Central memory CD4-positive, alpha-beta T cell (primary cell): Measurements from ENCODE around the gene CAMK2G.
A peak's percentile ranks its signal among the peaks of the same experiment; 100 is the strongest.
"Not testable (repeated sequence)": the region's sequence is repeated elsewhere in the genome, so short reads cannot be mapped to it uniquely, and the experiment has no call there.

ENCODE experiments used
- DNase-seq: peaks from one replicate; pipeline ENCODE4 v3.0.0; 2022
- total RNA-seq, 3 experiments: gene quantifications; one replicate each; lab custom pipeline; 2026; lab: John Stamatoyannopoulos, UW

CAMK2G gene
- total RNA-seq = 25.0 to 103 (median 68.2) reads per million in 3 experiments

DNA sequence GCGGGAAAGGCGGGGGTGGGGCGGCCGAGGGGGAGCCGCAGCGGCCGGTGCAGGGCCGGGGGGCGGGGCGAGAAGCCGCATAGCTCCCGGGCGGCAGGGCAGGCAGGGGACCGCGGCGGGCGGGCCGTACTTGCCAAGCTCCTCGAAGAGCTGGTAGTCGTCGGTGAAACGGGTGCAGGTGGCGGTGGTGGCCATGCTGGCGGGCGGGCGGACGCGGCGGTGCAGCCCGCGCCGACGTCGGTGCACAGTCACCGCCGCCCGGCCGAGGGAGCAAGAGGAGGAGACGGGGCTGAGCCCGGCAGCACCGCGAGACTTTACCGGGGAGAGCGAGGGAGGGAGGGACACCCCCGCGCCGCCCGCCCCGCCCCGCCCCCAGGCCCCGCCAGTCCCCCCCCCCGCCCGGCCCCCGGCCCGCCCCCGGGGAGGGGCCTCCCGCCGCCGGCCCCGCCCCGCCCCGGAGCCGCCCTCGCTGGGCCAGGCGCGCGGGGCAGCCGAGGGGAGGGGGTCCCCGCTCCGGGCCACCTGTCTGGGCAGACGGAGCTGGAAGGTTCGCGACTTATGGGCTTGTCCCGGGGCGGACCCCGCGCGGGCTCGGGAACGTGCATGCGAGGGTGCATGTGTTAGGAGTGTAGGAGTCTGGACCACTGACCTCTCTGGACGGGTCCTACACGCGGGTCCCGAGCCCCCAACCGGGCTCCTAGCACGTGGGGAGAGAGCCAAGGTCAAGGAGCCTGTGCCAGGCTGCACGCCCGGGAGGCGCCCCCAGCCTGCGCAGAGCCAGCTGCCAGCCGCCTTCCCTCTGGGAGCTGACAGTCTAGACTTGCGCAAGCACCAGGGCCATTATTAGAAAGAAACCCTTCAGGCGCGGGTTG lies at the start of gene CAMK2G:
CAMK2G (minus strand) TSS at position 289 of the 872 bp plus-strand sequence; CDS start at position 195, 94 bp downstream.
- DNase-seq = peak; percentile 84

DNA sequence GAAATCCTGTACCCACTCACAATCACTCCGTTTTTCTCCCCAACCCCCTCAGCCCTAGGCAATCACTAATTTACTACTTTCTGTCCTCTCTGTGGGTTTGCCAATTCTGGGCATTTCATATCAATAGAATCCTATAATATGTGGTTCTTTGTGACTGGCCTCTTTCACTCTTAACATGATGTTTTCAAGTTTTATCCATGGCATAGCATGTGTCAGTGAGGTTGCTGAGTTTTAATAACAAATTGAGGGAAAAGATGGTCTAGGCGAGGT lies 48.4 kb upstream of the CAMK2G start:
- no peak for DNase-seq

DNA sequence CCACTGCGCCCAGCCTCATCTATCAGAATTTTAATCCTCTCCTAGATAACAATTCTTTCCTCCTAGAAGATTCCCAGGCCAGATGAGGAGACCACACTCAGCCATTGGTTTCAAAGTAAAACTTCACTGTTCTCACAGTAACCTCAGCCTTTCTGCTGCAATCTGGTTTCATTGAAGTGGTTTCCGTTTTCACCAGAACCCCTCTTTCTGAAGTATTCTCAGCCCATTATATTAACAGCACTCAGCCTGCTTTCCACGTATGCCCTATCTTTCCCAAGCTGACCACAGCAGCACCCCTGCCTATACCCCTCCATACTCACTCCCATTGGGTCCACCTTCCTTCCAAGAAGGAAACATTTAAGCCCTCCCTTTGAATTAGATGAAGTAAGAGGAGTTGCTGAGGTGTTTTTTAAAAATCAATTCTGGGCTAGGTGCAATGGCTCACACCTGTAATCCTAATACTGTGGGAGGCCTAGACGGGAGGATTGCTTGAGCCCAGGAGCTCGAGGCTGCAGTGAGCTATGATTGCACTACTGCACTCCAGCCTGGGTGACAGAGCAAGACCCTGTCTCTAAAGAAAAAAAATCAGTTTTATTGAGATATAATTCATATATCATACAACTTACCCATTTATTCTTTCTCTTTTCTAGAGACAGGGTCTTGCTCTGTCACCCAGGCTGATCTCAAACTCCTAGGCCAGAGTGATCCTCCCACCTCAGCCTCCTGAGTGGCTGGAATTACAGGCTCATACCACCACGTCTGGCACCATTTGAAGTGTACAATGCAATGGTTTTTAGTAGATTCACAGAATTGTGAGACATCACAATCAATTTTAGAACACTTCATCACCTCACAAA lies 47.9 kb upstream of the CAMK2G start:
- DNase-seq = peak; percentile 70

DNA sequence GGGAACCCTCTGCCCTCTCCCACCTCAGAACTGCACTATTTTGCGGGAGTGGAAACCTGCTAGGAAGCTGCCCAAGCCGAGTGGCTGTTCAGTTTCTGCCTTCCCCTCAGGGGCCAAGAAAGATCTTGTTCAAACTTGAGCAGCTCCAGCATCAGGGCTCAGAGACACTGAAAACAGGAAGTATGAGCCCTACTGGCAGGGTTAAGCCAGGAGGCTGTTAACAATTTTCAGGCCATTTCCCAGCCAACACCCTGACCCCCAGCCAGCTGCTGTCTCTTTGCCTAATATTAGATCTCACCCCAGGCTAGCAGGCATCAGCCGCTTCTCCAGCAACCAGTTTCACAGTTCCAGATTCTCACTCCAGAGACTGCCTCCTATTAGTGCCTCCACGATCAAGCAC lies 45.7 kb upstream of the CAMK2G start:
- DNase-seq = no peak

DNA sequence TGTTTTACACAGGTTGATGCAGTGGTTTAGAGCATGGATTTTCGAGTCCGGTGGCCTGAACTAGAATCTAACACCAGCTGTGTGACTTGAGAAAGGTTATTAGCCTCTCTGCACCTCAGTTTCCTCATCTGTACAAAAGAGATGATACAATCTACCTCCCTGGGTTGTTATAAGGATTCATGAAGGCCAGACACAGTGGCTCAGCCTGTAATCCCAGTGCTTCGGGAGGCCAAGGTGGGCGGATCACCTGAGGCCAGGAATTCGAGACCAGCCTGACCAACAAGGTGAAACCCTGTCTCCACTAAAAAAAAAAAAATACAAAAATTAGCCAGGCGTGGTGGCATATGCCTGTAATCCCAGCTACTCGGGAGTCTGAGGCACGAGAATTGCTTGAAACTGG lies 45.1 kb upstream of the CAMK2G start:
- not testable (repeated sequence) for DNase-seq

DNA sequence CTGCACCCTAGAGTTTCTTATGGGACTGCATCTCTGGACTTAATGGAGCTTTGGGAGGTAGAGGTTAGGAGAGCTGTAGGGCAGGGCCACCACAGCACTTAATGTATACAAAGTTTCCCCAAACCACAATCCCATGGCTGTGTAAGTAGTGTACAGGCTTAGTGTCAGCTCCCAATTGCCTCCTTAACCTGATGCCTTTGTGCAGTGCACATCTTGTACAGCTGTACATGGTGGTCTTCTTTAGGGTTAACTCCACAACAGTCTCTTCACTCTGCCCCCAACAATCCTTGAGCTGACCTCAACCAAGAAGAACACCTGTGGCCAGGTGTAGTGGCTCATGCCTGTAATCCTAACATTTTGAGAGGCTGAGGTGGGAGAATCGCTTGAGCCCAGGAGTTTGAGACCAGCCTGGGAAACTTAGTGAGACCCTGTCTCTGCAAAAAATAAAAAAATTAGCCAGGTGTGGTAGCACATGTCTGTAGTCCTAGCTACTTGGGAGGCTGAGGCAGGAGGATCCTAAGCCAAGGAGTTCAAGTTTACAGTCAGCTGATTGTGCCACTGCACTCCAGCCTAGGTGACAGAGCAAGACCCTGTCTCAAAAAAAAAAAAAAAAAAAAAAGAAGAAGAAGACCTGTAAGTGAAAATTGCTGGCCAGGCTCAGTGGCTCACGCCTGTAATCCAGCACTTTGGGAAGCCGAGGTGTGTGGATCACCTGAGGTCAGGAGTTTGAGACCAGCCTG lies 43.4 kb upstream of the CAMK2G start:
- no peak for DNase-seq

DNA sequence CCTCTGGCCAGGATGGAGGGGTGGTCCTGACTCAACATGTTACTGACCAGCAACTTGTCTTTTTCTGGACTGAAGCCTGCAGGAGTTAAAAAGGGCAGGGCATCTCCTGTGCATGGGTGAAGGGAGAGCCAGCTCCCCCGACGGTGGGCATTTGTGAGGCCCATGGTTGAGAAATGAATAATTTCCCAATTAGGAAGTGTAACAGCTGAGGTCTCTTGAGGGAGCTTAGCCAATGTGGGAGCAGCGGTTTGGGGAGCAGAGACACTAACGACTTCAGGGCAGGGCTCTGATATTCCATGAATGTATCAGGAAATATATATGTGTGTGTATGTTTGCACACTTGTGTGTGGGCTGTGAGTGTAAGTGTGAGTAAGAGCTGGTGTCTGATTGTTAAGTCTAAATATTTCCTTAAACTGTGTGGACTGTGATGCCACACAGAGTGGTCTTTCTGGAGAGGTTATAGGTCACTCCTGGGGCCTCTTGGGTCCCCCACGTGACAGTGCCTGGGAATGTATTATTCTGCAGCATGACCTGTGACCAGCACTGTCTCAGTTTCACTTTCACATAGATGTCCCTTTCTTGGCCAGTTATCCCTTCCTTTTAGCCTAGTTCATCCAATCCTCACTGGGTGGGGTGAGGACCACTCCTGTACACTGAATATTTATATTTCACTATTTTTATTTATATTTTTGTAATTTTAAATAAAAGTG lies 42.6 kb upstream of the CAMK2G start:
- no peak for DNase-seq

DNA sequence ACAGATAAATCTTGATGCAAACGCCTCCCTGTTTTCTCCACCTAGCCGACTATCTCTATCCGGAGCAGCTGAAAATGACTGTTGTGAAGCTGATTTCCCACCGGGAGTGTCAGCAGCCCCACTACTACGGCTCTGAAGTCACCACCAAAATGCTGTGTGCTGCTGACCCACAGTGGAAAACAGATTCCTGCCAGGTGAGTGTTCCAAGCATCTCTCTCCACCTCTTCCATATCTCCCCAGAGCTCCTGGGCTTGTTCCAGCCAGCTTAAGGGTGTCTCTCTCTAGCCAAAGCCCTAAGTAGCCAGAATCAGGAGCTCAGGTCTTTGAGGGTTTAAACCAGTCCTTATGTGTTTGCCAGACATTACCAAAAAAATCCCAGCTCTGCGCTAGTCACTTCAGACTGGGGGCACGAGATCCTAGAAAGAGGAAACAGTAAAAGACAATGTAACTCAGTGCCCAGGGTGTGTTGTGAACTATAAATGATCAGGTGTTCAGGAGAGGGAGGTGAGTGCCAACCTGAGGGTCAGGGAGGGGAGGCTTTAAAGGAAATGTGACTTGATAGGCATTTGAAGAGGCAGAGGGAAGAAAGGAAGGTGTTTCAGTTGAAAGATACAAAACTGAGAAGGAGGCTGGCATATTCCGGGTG lies 41.0 kb upstream of the CAMK2G start:
- DNase-seq = no peak

DNA sequence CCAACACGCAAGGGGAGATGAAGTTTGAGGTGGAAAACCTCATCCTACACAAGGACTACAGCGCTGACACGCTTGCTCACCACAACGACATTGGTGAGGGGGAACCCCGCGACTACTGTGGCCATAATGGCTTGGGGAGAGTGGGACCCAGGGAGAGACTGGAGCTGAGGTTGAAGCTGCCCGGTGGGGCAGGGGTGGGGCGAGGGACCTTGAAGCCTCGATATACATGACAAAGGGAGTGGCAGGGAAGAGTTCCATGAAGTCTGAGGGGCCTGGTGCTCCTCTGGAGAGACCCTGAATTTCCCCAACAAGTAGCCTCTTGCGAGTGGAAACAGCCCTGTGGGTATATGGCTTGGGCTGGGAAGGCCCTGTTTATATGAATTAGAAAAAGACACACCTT lies 39.7 kb upstream of the CAMK2G start:
- no peak for DNase-seq

DNA sequence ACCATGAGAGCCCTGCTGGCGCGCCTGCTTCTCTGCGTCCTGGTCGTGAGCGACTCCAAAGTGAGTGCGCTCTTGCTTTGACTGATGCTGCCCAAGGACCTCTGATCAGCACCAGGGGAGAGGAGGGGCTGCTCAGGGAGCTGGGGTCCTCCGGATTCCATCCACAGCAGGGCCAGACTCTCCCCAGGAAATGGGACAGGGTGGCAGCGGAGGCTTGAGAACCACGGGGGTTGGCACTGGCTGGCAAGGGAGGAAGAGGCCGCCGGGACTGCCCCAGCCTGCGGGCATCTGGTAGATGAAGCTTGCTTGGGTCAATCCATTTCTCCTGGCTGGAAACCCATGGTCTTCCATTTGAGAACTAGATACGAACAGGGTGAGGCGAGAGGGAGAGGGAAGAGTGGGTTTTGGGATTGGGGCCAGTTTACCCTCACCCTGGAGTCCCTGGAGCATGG lies 37.2 kb upstream of the CAMK2G start:
- DNase-seq = no peak

DNA sequence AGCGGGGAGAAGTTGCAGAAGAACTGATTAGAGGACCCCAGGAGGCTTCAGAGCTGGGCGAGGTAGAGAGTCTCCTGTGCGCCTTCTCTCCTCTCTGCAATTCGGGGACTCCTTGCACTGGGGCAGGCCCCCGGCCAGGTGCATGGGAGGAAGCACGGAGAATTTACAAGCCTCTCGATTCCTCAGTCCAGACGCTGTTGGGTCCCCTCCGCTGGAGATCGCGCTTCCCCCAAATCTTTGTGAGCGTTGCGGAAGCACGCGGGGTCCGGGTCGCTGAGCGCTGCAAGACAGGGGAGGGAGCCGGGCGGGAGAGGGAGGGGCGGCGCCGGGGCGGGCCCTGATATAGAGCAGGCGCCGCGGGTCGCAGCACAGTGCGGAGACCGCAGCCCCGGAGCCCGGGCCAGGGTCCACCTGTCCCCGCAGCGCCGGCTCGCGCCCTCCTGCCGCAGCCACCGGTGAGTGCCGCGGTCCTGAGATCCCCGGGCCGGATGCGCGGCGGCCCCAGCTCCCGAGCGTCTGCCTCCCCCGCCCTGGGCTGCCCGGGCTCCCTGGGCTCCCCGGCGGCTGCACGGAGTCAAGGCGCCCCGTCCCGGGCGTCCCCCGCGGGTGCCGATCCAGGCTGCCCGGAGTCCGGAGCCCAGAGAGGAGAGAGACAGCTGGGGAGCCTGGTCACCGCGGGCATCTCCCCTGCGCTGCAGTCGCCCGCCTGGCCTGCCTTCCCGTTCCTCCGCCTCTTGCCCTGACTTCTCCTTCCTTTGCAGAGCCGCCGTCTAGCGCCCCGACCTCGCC lies 36.6 kb upstream of the CAMK2G start, which contains the start of gene PLAU:
PLAU (plus strand) TSS at position 369 of the 789 bp plus-strand sequence. CDS start 424 bp downstream, outside the sequence.
- peak; percentile 22 for DNase-seq

DNA sequence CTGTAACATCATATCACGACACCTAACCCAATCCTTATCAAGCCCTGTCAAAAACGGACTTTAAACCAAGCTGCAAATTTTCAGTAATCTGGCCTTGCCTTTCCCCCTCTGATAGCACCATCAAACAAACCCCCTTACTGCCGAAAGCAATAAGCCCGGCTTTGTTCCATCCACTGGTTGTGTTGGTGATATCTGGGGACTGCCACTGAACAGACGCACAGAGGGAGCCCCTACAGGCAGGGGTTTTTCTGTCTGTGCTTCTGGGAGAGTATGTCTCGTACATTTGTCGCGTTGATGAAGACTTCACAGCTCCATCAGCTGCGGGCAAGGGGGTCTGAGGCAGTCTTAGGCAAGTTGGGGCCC lies 36.0 kb upstream of the CAMK2G start:
- DNase-seq = no peak

DNA sequence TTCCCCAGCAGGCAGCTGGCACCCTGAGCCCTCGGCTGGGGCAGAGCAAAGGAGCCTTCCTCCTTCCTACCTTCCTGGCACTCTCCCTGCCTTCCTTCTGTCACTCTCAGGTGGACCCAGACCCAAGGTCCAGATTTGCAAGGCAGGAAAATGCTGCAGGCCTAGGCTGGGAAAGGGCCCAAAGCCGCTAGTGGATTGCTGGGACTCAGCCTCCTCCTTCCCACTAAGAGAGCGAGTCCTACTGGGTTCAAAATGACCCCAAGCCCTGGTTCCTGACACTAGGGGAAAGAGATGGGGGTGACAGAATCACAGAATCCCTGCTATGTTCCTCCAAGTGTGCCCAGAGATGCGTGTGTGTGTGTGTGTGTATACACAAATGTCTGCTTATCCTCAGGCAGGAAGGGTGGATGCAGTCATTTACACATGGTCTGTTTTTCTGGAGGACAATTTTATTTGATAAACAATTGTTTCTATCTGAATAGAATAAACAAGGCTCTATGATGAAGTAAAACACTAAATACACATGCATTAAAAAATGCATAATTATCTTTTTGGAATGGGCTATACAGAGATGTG lies 35.3 kb upstream of the CAMK2G start:
- no peak for DNase-seq

DNA sequence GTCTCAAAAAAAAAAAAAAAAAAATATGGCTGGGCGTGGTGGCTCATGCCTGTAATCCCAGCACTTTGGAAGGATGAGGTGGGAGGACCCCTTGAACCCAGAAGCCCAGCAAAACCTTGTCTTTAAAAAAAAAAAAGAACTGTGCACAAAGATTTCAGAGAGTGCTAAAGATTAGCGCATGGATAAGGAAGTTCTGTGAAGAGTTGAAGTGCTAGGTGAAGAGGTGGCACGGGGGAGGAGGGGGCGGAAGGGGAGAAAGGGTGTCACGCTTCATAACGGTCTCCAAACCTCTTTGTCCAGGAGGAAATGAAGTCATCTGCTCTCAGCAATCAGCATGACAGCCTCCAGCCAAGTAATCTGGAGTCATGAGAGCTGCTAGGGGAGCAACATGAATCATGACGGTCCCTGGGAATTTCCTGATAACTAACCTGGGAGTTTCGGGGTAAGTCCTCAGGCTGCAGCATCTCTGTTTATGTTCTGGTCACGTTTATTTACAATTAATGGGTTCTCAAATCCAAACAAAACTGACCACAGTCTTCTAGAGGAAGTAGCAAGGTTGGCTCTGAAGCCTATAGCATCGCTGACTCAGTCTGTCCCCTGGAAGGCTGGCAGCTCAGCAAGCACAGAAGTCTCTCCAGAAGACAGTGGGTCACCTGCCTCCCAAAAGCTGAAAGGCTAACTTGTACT lies 34.6 kb upstream of the CAMK2G start:
- DNase-seq = peak; percentile 14

DNA sequence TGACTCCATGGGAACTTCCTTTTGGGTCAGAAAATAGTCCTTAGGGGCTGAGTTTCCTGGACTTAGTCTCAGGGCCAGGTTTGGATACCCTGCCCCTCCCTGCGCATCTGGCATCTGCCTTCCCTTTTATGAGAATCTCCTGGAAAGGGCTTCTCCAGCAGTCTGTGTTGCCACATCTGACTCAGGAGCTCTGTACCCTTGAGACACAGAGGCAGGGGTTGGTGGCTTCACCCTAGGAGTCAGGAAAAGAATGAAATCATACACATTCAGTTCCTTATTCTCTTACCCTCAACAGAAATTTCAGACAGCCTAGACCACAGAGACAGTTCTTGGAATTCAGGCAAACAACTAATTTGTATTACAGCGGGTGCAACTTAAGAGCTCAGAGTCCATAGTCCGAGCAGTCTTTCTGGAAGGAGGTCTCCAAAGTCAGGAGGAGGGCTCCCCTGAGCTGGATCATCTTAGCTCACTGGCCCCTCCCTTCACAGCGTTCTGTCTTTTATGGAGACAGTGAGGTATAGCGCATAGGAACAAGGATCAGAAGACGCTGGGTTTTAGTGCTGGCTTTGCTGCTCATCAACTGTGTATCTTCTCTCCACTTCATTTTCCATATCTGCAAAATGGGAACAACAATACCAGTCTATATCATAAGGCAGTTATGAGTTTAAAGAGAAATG lies 33.6 kb upstream of the CAMK2G start:
- no peak for DNase-seq

DNA sequence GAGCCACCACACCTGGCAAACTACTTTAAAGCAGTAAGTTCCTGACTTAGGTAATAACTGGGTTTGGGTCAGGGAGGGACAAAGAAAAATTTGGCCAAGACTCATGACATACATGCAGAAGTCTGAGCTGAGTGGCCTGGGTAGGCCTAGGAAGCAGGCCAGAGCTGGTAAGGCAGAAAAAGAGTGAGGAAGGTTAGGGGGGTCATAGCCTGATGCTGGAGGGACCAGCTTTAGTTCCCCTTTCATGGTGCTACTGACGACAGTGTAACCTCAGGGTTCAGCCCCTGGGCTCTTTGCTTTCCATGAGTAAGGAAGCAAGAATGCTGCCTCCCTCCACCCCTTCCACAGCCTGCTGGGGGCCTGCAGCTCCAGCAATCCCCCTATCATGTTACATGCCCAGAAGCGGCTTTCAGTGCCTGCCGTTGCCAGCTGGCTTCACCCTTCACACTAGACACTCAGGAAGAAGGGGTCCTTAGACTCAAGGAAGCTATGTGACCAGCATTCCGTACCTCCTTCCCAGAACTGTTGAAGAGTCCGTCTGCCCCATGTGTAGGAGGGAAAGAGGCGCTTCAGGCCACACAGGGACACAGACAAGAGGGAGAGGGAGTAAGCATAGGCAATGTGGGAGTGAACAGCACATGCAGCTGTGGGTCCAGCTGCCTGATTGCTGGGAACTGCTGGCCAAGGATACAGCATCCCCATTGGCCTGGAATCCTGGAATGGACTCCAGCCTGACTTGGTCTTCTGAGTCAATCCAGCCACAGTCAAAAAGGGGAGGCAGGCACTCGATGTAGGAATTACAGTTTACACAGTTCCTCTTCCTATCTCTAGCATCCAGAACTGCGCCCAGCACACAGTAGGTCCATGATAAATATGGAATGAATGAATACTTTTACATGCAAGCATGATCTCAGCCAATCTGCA lies 32.4 kb upstream of the CAMK2G start:
- DNase-seq = no peak

DNA sequence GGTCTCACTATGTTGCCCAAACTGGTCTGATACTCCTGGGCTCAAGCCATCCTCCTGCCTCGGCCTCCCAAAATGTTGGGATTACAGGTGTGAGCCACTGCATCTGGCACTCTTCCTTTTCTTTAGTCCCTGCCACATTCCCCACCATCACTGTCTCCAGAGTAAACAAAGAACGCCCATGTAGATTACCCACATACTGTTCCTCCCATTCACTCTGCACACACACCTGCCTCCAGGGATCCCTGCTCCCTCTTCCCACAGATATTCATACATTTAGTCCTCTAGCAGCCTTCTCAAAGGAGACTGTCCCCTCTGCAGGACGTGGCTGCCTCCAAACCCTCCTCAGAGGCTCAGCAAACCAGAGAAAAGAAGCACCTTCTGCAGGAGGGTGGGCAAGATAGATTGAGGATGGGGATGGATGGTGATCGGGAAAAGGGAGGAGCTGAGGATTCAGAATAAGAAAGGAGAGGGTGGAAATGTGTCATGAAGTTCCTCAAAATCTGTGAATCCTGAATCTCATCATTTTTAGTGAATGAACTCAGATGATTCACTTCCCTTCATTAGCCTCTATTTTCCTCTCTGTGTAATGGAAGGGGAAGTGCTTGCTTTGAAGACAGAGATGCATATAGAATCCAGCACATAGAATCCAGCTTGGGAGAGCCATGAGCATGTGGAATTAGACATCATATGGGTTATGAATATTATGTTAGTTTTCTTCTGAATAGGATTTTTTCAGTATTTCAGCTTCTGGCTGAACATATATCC lies 31.1 kb upstream of the CAMK2G start:
- DNase-seq = no peak
